HepG2 (cell line): ENCODE results near the gene C3orf18.

Source experiments
- ARNT ChIP-seq: fragments of 450-650 bp; IDR thresholded peaks from 2 replicates; pipeline ENCODE4 v1.6.1; 2017
- POLR2AphosphoS5 ChIP-seq: IDR thresholded peaks from 2 replicates; pipeline ENCODE4 v1.6.1; 2012; ENCODE audit warnings: low read depth, low read length
- SP1 ChIP-seq, 2 experiments: fragments of 450-650 bp in 1 of 2; sonication (generic) in 1 of 2; formaldehyde crosslinking in 1 of 2; IDR thresholded peaks; 2 replicates each; pipeline versions ENCODE4 v1.4.0 to v1.6.1; 2016 to 2020; ENCODE audit warnings: missing genetic modification reagents in 1 of 2
- ZBTB34 ChIP-seq: sonication (generic); formaldehyde crosslinking; IDR thresholded peaks from 2 replicates; pipeline ENCODE4 v1.8.0; 2022; ENCODE audit warnings: mild to moderate bottlenecking, missing genetic modification reagents
- TF ChIP-seq, protein P1 (sequence below): sonication (generic); formaldehyde crosslinking; IDR thresholded peaks from 2 replicates; pipeline ENCODE4 v1.4.0; 2020; ENCODE audit warnings: missing genetic modification reagents, borderline replicate concordance

GRCh38 chr3:50542177-50543034, 25.1 kb downstream of the C3orf18 start:
- TF ChIP-seq ZBTB34 (CRISPR knock-in tag), result no peak
- no peak for TF ChIP-seq POLR2AphosphoS5
- TF ChIP-seq, protein P1, sequence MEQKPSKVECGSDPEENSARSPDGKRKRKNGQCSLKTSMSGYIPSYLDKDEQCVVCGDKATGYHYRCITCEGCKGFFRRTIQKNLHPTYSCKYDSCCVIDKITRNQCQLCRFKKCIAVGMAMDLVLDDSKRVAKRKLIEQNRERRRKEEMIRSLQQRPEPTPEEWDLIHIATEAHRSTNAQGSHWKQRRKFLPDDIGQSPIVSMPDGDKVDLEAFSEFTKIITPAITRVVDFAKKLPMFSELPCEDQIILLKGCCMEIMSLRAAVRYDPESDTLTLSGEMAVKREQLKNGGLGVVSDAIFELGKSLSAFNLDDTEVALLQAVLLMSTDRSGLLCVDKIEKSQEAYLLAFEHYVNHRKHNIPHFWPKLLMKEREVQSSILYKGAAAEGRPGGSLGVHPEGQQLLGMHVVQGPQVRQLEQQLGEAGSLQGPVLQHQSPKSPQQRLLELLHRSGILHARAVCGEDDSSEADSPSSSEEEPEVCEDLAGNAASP (CRISPR knock-in tag), result no peak
- no peak for TF ChIP-seq ARNT
- TF ChIP-seq SP1 (IDR thresholded peaks at IDR 0.05), result no peak
- no peak for TF ChIP-seq SP1 (CRISPR knock-in tag; IDR thresholded peaks at IDR 0.05)
